Trophoblast cell (in vitro differentiated cells and primary cell): ENCODE results near the gene RMRP.

Source experiments
- DNase-seq, 2 donors: peaks; one replicate each; pipeline ENCODE4 v3.0.0-alpha.2; 2016
- H2AFZ ChIP-seq: 2 replicates; pipeline ENCODE4 v1.6.1; 2013; ENCODE audit warnings: low read length, moderate library complexity, mild to moderate bottlenecking; ENCODE audit not compliant: insufficient read depth, poor library complexity
- H2AK5ac ChIP-seq: 2 replicates; pipeline ENCODE4 v1.6.1; 2013; ENCODE audit warnings: mild to moderate bottlenecking, low read length
- H2BK120ac ChIP-seq: 2 replicates; pipeline ENCODE4 v1.6.1; 2013; ENCODE audit warnings: low read length, mild to moderate bottlenecking, moderate library complexity; ENCODE audit not compliant: insufficient read depth, poor library complexity
- H2BK12ac ChIP-seq: 2 replicates; pipeline ENCODE4 v1.6.1; 2013; ENCODE audit warnings: mild to moderate bottlenecking, low read length, moderate library complexity
- H2BK5ac ChIP-seq: 2 replicates; pipeline ENCODE4 v1.6.1; 2013; ENCODE audit warnings: low read length, low read depth, moderate library complexity, mild to moderate bottlenecking; ENCODE audit not compliant: poor library complexity
- H3K14ac ChIP-seq: 2 replicates; pipeline ENCODE4 v1.6.1; 2013; ENCODE audit warnings: mild to moderate bottlenecking, low read length
- H3K18ac ChIP-seq: 2 replicates; pipeline ENCODE4 v1.6.1; 2013; ENCODE audit warnings: mild to moderate bottlenecking, low read length
- H3K23ac ChIP-seq: 2 replicates; pipeline ENCODE4 v1.6.1; 2013; ENCODE audit warnings: low read length
- H3K27ac ChIP-seq: 2 replicates; pipeline ENCODE4 v1.5.1; 2013; ENCODE audit warnings: low read depth, mild to moderate bottlenecking, inconsistent platforms, low read length, moderate library complexity
- H3K27me3 ChIP-seq: 2 replicates; pipeline ENCODE4 v1.6.1; 2013; ENCODE audit warnings: inconsistent platforms, mild to moderate bottlenecking, low read length, moderate library complexity; ENCODE audit not compliant: insufficient read depth
- H3K36me3 ChIP-seq, 2 experiments: 1 replicate in 1 of 2; 2 replicates in 1 of 2; pipeline ENCODE4 v1.6.1; 2013; ENCODE audit warnings: low read length in 2 of 2, mild to moderate bottlenecking in 2 of 2, moderate library complexity in 1 of 2; ENCODE audit not compliant: insufficient read depth in 2 of 2, control insufficient read depth in 1 of 2
- H3K4ac ChIP-seq: 2 replicates; pipeline ENCODE4 v1.6.1; 2013; ENCODE audit warnings: low read depth, mild to moderate bottlenecking, low read length, moderate library complexity
- H3K4me1 ChIP-seq, 2 experiments: 1 replicate in 1 of 2; 2 replicates in 1 of 2; pipeline ENCODE4 v1.6.1; 2013; ENCODE audit warnings: low read length in 2 of 2, mild to moderate bottlenecking in 2 of 2, moderate library complexity in 1 of 2; ENCODE audit not compliant: insufficient read depth in 2 of 2, control insufficient read depth in 1 of 2
- H3K4me2 ChIP-seq: 2 replicates; pipeline ENCODE4 v1.6.1; 2013; ENCODE audit warnings: inconsistent platforms, mild to moderate bottlenecking, low read length, moderate library complexity
- H3K4me3 ChIP-seq: 2 replicates; pipeline ENCODE4 v1.5.1; 2013; ENCODE audit warnings: mild to moderate bottlenecking, low read depth, low read length, inconsistent platforms
- H3K79me1 ChIP-seq: one replicate; pipeline ENCODE4 v1.6.1; 2013; ENCODE audit warnings: low read length
- H3K79me2 ChIP-seq: 2 replicates; pipeline ENCODE4 v1.6.1; 2013; ENCODE audit warnings: low read length, mild to moderate bottlenecking; ENCODE audit not compliant: control insufficient read depth, insufficient read depth, poor library complexity
- H3K9ac ChIP-seq: 2 replicates; pipeline ENCODE4 v1.6.1; 2013; ENCODE audit warnings: mild to moderate bottlenecking, low read length
- H3K9me3 ChIP-seq: 2 replicates; pipeline ENCODE4 v1.6.1; 2013; ENCODE audit warnings: low read depth, mild to moderate bottlenecking, control low read depth, inconsistent platforms, low read length; ENCODE audit not compliant: insufficient read depth
- H4K12ac ChIP-seq: 2 replicates; pipeline ENCODE4 v1.6.1; 2013; ENCODE audit warnings: low read depth, mild to moderate bottlenecking, low read length, moderate library complexity
- H4K8ac ChIP-seq: 2 replicates; pipeline ENCODE4 v1.6.1; 2013; ENCODE audit warnings: low read depth, mild to moderate bottlenecking, low read length, moderate library complexity
- H4K91ac ChIP-seq: one replicate; pipeline ENCODE4 v1.6.1; 2013; ENCODE audit warnings: low read depth, mild to moderate bottlenecking, low read length, moderate library complexity
- WGBS: extraction: QIAGEN DNeasy Blood & Tissue Kit; methylation state at CpG from one replicate; pipeline ENCODE4 v1.1.7; 2013; ENCODE audit warnings: missing lambda C conversion rate; ENCODE audit not compliant: insufficient read length, insufficient coverage; ENCODE audit errors: extremely low coverage; 5-methylcytosine and 5-hydroxymethylcytosine counted together

The RMRP gene

GRCh38 chr9:35679766-35680330 is 22.0 kb upstream of the RMRP start:
- DNase-seq, result no peak
- Histone ChIP-seq H3K36me3 (peaks cover 24 to 33% of the 10 kb centered on the region in 2 experiments), H3K18ac (no peak overlapping the region), H2AFZ (no peak overlapping the region), H3K79me2 (no peaks in the 10 kb centered on the region), H2AK5ac (no peak overlapping the region), H3K9me3 (no peaks in the 10 kb centered on the region), H4K8ac (no peak overlapping the region), H3K27ac (no peak overlapping the region), H2BK120ac (no peak overlapping the region), H3K4ac (no peak overlapping the region), H3K23ac (no peak overlapping the region), H3K27me3 (no peaks in the 10 kb centered on the region), H3K14ac (no peak overlapping the region), H3K79me1 (peaks cover 3% of the 10 kb centered on the region), H3K9ac (no peak overlapping the region), H3K4me3 (peak overlapping the region; percentile 20), H2BK5ac (no peak overlapping the region), H4K91ac (no peak overlapping the region), H4K12ac (no peak overlapping the region), H3K4me1 (peaks cover 5 to 11% of the 10 kb centered on the region in 2 experiments), H3K4me2 (no peak overlapping the region), H2BK12ac (no peak overlapping the region)
- WGBS, result no CpG with 5 or more reads among the region's 8 CpGs

DNA sequence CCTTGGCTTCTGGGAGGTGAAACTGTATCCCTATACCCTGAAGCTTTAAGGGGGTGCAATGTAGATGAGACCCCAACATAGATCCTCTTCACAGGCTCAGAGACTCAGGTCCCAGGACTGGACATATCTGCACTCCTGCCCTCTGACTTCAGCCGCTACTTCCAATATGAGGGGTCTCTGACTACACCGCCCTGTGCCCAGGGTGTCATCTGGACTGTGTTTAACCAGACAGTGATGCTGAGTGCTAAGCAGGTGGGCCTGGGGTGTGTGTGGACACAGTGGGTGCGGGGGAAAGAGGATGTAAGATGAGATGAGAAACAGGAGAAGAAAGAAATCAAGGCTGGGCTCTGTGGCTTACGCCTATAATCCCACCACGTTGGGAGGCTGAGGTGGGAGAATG is 21.3 kb upstream of the RMRP start:
- H3K9ac ChIP-seq, result no peak overlapping the region
- no CpG with 5 or more reads among the region's 5 CpGs for WGBS

DNA sequence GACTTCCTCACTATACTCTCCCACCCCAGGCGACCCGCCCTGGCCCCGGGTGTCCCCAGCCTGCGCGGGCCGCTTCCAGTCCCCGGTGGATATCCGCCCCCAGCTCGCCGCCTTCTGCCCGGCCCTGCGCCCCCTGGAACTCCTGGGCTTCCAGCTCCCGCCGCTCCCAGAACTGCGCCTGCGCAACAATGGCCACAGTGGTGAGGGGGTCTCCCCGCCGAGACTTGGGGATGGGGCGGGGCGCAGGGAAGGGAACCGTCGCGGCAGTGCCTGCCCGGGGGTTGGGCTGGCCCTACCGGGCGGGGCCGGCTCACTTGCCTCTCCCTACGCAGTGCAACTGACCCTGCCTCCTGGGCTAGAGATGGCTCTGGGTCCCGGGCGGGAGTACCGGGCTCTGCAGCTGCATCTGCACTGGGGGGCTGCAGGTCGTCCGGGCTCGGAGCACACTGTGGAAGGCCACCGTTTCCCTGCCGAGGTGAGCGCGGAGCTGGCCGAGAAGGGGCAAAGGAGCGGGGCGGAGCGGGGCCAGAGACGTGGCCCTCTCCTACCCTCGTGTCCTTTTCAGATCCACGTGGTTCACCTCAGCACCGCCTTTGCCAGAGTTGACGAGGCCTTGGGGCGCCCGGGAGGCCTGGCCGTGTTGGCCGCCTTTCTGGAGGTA is 18.0 kb upstream of the RMRP start:
- Histone ChIP-seq H2BK12ac (no peak overlapping the region), H3K23ac (no peak overlapping the region), H3K79me1 (peaks cover 3% of the 10 kb centered on the region), H3K4ac (no peak overlapping the region), H3K4me1 (peaks cover 5 to 11% of the 10 kb centered on the region in 2 experiments), H3K4me2 (peak overlapping the region; percentile 97), H3K9me3 (no peaks in the 10 kb centered on the region), H3K18ac (no peak overlapping the region), H2BK120ac (no peak overlapping the region), H2BK5ac (no peak overlapping the region), H3K4me3 (peak overlapping the region; percentile 62), H3K27me3 (peaks cover 3% of the 10 kb centered on the region), H3K27ac (no peak overlapping the region), H2AK5ac (no peak overlapping the region), H4K91ac (peak overlapping the region; percentile 16), H3K9ac (peak overlapping the region; percentile 20), H4K12ac (peak overlapping the region; percentile 10), H4K8ac (peak overlapping the region; percentile 67), H3K14ac (peak overlapping the region; percentile 16), H2AFZ (peak overlapping the region; percentile 84), H3K79me2 (no peaks in the 10 kb centered on the region), H3K36me3 (no peaks in the 10 kb centered on the region)
- DNase-seq, result no peak
- WGBS, result no CpG with 5 or more reads among the region's 51 CpGs

More for the DNA sequence above, 21.3 kb upstream of the RMRP start:
- H2BK120ac ChIP-seq, result no peak overlapping the region
- no peak overlapping the region for H3K4me3 ChIP-seq
- H3K9me3 ChIP-seq, result no peaks in the 10 kb centered on the region
- H3K4ac ChIP-seq, result no peak overlapping the region
- no peak overlapping the region for H2AFZ ChIP-seq
- no peak overlapping the region for H2BK5ac ChIP-seq
- no peak overlapping the region for H3K14ac ChIP-seq
- peaks cover 17 to 26% of the 10 kb centered on the region in 2 experiments for H3K36me3 ChIP-seq
- H4K8ac ChIP-seq, result no peak overlapping the region
- H3K27ac ChIP-seq, result no peak overlapping the region
- H3K23ac ChIP-seq, result no peak overlapping the region
- no peak overlapping the region for H3K18ac ChIP-seq
- peaks cover 5 to 11% of the 10 kb centered on the region in 2 experiments for H3K4me1 ChIP-seq
- no peak overlapping the region for H2AK5ac ChIP-seq
- H3K79me2 ChIP-seq, result no peaks in the 10 kb centered on the region
- no peak overlapping the region for H4K12ac ChIP-seq
- no peaks in the 10 kb centered on the region for H3K27me3 ChIP-seq
- H4K91ac ChIP-seq, result no peak overlapping the region
- peaks cover 3% of the 10 kb centered on the region for H3K79me1 ChIP-seq
- DNase-seq, result no peak
- H3K4me2 ChIP-seq, result no peak overlapping the region
- H2BK12ac ChIP-seq, result no peak overlapping the region

- Histone ChIP-seq H3K14ac (no peak overlapping the region), H4K8ac (peak overlapping the region; percentile 67), H3K4me3 (peak overlapping the region; percentile 62), H2BK5ac (no peak overlapping the region), H3K4me1 (peaks cover 5 to 11% of the 10 kb centered on the region in 2 experiments), H4K91ac (peak overlapping the region; percentile 15), H2BK120ac (no peak overlapping the region), H2AFZ (peak overlapping the region; percentile 84), H3K18ac (no peak overlapping the region), H2AK5ac (no peak overlapping the region), H2BK12ac (no peak overlapping the region), H3K36me3 (no peaks in the 10 kb centered on the region), H3K9me3 (no peaks in the 10 kb centered on the region), H3K23ac (no peak overlapping the region), H4K12ac (no peak overlapping the region), H3K4me2 (peak overlapping the region; percentile 97), H3K9ac (peak overlapping the region; percentile 3), H3K27me3 (peaks cover 3% of the 10 kb centered on the region), H3K27ac (no peak overlapping the region), H3K79me2 (no peaks in the 10 kb centered on the region), H3K4ac (no peak overlapping the region), H3K79me1 (peaks cover 3% of the 10 kb centered on the region)
- WGBS, result no CpG with 5 or more reads among the region's 13 CpGs
- DNase-seq, result no peak
Observed at GRCh38 chr9:35675204-35675603, 17.4 kb upstream of the RMRP start.
